ENCODE data around the gene SLC35B4. TPM values are rescaled to one million over a fixed set of nuclear protein-coding genes. Genes with fewer than 3 reads are reported as not detected.

SLC35B4 gene
- total RNA-seq, 1 experiment from 2014 or later = 14.7 TPM

DNA sequence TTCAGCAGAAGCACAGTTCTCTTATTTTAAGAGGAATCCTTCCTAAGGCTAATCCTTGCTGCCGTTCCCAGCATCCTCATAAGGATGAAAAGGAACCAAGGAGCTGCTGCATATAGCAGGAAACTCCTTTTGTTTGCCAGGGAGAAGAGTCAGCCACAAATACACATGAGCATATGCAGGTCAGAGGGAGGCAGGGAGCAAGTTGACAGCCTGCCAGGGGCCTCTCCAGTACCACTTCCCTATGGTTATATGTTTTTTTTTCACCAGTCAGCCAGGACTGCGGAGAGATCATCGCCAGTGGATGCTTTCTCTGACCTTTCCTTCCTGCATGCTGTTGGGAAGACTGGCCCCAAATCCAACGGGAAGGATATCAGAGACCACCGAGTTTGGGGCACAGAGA lies 39.8 kb downstream of the SLC35B4 start:
- DNase-seq (ENCODE audit: low read depth, low spot score) (no peak), ATAC-seq (no peak)
- POLR2A ChIA-PET = no interaction called here
- H3K4me3 ChIP-seq (replicated peaks in 1 of 2; ENCODE audit: low read depth in 1 of 2, low read length in 2 of 2) = no peak overlapping the region
- intact Hi-C loops (cut with micrococcal nuclease) = no loop called here
- RAD21 ChIA-PET (ENCODE audit: low non-redundant PET in 1 of 2, low total read pairs in 2 of 2, uncharacterized antibody in 2 of 2, unreplicated experiment in 2 of 2) = no interaction called here
- no peaks in the 10 kb centered on the region for H3K4me1 ChIP-seq (ENCODE audit: control insufficient read depth in 1 of 2, insufficient read depth in 2 of 2, low read length in 2 of 2)
- H4K20me1 ChIP-seq (ENCODE audit: insufficient read depth) = no peaks in the 10 kb centered on the region
- H3K27ac ChIP-seq (ENCODE audit: low read depth, low read length) = no peak overlapping the region
- no peaks in the 10 kb centered on the region for H3K79me2 ChIP-seq (ENCODE audit: insufficient read depth, low read length)
- CTCF ChIA-PET = no interaction called here
- TF ChIP-seq CEBPB (IDR thresholded peaks at IDR 0.05; ENCODE audit: low read depth) = no peak
- H3K9ac ChIP-seq (ENCODE audit: low read length) = no peak overlapping the region
- no peaks in the 10 kb centered on the region for H3K9me3 ChIP-seq (ENCODE audit: control insufficient read depth in 1 of 2, insufficient read depth in 1 of 2, low read depth in 1 of 2, low read length in 2 of 2)
- no peaks in the 10 kb centered on the region for H3K36me3 ChIP-seq (ENCODE audit: control insufficient read depth in 1 of 2, insufficient read depth in 2 of 2, low read length in 2 of 2)
- BruUV-seq (replicated peaks) = no TSS peak
- H2AFZ ChIP-seq (ENCODE audit: low read depth, low read length, poor library complexity, severe bottlenecking) = no peak overlapping the region
- no peak overlapping the region for H3K4me2 ChIP-seq (ENCODE audit: low read length)
- H3K9me2 ChIP-seq (ENCODE audit: insufficient read depth) = no peaks in the 10 kb centered on the region
- no peaks in the 10 kb centered on the region for H3K27me3 ChIP-seq (ENCODE audit: insufficient read depth, low read length)

DNA sequence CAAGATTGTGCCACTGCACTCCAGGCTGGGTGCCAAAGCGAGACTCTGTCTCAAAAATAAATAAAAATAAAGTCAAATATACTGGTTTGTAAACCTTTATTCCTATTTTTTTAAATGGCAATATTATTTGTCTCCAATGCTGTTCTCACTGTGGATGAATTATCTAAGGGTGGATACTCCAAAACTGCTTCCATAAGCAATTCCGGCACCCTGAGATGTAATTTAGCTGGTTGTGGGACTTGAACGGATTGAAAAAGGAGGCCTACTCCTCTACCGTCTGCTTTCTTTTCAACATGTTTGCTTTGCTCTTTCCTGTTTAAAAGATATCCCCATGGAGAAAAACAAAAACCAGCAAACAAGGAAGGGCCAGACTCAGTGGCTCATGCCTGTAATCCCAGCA lies 54.4 kb downstream of the SLC35B4 start:
- Histone ChIP-seq H3K79me2 (ENCODE audit: insufficient read depth, low read length) (no peaks in the 10 kb centered on the region), H3K9ac (ENCODE audit: low read length) (no peak overlapping the region), H3K36me3 (ENCODE audit: control insufficient read depth in 1 of 2, insufficient read depth in 2 of 2, low read length in 2 of 2) (no peaks in the 10 kb centered on the region), H3K9me3 (ENCODE audit: control insufficient read depth in 1 of 2, insufficient read depth in 1 of 2, low read depth in 1 of 2, low read length in 2 of 2) (no peaks in the 10 kb centered on the region), H2AFZ (ENCODE audit: low read depth, low read length, poor library complexity, severe bottlenecking) (no peak overlapping the region), H4K20me1 (ENCODE audit: insufficient read depth) (no peaks in the 10 kb centered on the region), H3K9me2 (ENCODE audit: insufficient read depth) (no peaks in the 10 kb centered on the region), H3K4me2 (ENCODE audit: low read length) (no peak overlapping the region), H3K27me3 (ENCODE audit: insufficient read depth, low read length) (no peaks in the 10 kb centered on the region), H3K4me3 (replicated peaks in 1 of 2; ENCODE audit: low read depth in 1 of 2, low read length in 2 of 2) (no peak overlapping the region), H3K4me1 (ENCODE audit: control insufficient read depth in 1 of 2, insufficient read depth in 2 of 2, low read length in 2 of 2) (no peaks in the 10 kb centered on the region), H3K27ac (ENCODE audit: low read depth, low read length) (no peak overlapping the region)
- ChIA-PET POLR2A (no interaction called here), RAD21 (ENCODE audit: low non-redundant PET in 1 of 2, low total read pairs in 2 of 2, uncharacterized antibody in 2 of 2, unreplicated experiment in 2 of 2) (no interaction called here), CTCF (no interaction called here)
- no peak for ATAC-seq
- no peak for DNase-seq (ENCODE audit: low read depth, low spot score)
- no TSS peak for BruUV-seq (replicated peaks)
- intact Hi-C loops (cut with micrococcal nuclease) = no loop called here
- TF ChIP-seq POLR2AphosphoS5 (IDR thresholded peaks at IDR 0.05; ENCODE audit: low read depth, low read length) = no peak
- TF ChIP-seq TCF7L2 (IDR thresholded peaks at IDR 0.05; ENCODE audit: borderline replicate concordance, extremely low read depth, insufficient read depth, insufficient read length) = no peak
- no peak for TF ChIP-seq POLR2A (IDR thresholded peaks at IDR 0.05; ENCODE audit: borderline replicate concordance, extremely low read depth, insufficient read depth, insufficient read length)
- no peak for TF ChIP-seq EGR1 (IDR thresholded peaks at IDR 0.05; ENCODE audit: low read depth)
- TF ChIP-seq, protein P1, sequence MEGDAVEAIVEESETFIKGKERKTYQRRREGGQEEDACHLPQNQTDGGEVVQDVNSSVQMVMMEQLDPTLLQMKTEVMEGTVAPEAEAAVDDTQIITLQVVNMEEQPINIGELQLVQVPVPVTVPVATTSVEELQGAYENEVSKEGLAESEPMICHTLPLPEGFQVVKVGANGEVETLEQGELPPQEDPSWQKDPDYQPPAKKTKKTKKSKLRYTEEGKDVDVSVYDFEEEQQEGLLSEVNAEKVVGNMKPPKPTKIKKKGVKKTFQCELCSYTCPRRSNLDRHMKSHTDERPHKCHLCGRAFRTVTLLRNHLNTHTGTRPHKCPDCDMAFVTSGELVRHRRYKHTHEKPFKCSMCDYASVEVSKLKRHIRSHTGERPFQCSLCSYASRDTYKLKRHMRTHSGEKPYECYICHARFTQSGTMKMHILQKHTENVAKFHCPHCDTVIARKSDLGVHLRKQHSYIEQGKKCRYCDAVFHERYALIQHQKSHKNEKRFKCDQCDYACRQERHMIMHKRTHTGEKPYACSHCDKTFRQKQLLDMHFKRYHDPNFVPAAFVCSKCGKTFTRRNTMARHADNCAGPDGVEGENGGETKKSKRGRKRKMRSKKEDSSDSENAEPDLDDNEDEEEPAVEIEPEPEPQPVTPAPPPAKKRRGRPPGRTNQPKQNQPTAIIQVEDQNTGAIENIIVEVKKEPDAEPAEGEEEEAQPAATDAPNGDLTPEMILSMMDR (IDR thresholded peaks at IDR 0.05 in 2 of 3, conservative IDR thresholded peaks at IDR 0.05 in 1 of 3; ENCODE audit: borderline replicate concordance in 1 of 3, insufficient read depth in 1 of 3, low read depth in 2 of 3, low read length in 2 of 3) = no peak
- TF ChIP-seq CEBPB (IDR thresholded peaks at IDR 0.05; ENCODE audit: low read depth) = no peak
- no peak for TF ChIP-seq CBX3 (IDR thresholded peaks at IDR 0.05; ENCODE audit: low read depth)
- no peak for TF ChIP-seq SIN3A (IDR thresholded peaks at IDR 0.05; ENCODE audit: low read depth)
- TF ChIP-seq ZNF274 (IDR thresholded peaks at IDR 0.05; ENCODE audit: low read depth, low read length) = no peak
- TF ChIP-seq YY1 (IDR thresholded peaks at IDR 0.05; ENCODE audit: extremely low read depth, insufficient replicate concordance, low read depth, low read length) = no peak
- TF ChIP-seq, protein P2, sequence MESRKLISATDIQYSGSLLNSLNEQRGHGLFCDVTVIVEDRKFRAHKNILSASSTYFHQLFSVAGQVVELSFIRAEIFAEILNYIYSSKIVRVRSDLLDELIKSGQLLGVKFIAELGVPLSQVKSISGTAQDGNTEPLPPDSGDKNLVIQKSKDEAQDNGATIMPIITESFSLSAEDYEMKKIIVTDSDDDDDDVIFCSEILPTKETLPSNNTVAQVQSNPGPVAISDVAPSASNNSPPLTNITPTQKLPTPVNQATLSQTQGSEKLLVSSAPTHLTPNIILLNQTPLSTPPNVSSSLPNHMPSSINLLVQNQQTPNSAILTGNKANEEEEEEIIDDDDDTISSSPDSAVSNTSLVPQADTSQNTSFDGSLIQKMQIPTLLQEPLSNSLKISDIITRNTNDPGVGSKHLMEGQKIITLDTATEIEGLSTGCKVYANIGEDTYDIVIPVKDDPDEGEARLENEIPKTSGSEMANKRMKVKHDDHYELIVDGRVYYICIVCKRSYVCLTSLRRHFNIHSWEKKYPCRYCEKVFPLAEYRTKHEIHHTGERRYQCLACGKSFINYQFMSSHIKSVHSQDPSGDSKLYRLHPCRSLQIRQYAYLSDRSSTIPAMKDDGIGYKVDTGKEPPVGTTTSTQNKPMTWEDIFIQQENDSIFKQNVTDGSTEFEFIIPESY (IDR thresholded peaks at IDR 0.05; ENCODE audit: extremely low read depth, insufficient replicate concordance, low read length) = no peak
- TF ChIP-seq RAD21 (IDR thresholded peaks at IDR 0.05; ENCODE audit: low read depth) = no peak
- no peak for TF ChIP-seq ZFX (IDR thresholded peaks at IDR 0.05)
- TF ChIP-seq EZH2 (IDR thresholded peaks at IDR 0.05) = no peak

Measured in HCT116 (cell line).